Superior temporal gyrus (tissue), 1 donor: ENCODE data around the gene SENP1.

Experiments used
- DNase-seq: peaks from one replicate; pipeline ENCODE4 v3.0.0-alpha.2; 2016; ENCODE audit errors: extremely low spot score

SENP1 gene

GRCh38 chr12:48067250-48067938 lies 38.5 kb downstream of the SENP1 start:
- DNase-seq, result no peak

GRCh38 chr12:48065041-48065440 lies 40.8 kb downstream of the SENP1 start:
- DNase-seq, result no peak

- no peak for DNase-seq
These were observed 42.3 kb downstream of the SENP1 start for GRCh38 chr12:48063530-48063929.

- no peak for DNase-seq
These were observed 43.8 kb downstream of the SENP1 start for GRCh38 chr12:48061938-48062719.

- no peak for DNase-seq
These were observed 45.4 kb downstream of the SENP1 start for GRCh38 chr12:48060474-48060873.

GRCh38 chr12:48058771-48059170 lies 47.1 kb downstream of the SENP1 start:
- DNase-seq, result no peak

- DNase-seq, result no peak
These were observed 50.7 kb downstream of the SENP1 start for GRCh38 chr12:48054955-48055821.

GRCh38 chr12:48053883-48054282 lies 52.0 kb downstream of the SENP1 start:
- DNase-seq, result no peak

- no peak for DNase-seq
These were observed 52.8 kb downstream of the SENP1 start for GRCh38 chr12:48053122-48053521.

- no peak for DNase-seq
These were observed 54.2 kb downstream of the SENP1 start for GRCh38 chr12:48051681-48052080.

GRCh38 chr12:48050174-48050573 lies 55.7 kb downstream of the SENP1 start:
- no peak for DNase-seq

GRCh38 chr12:48045965-48046518 lies 59.8 kb downstream of the SENP1 start:
- no peak for DNase-seq

- DNase-seq, result no peak
These were observed 60.6 kb downstream of the SENP1 start for GRCh38 chr12:48045061-48045846.

GRCh38 chr12:48044396-48044795 lies 61.5 kb downstream of the SENP1 start:
- no peak for DNase-seq

- DNase-seq, result no peak
These were observed 62.1 kb downstream of the SENP1 start for GRCh38 chr12:48043771-48044170.

GRCh38 chr12:48041591-48042423 lies 64.1 kb downstream of the SENP1 start:
- no peak for DNase-seq

GRCh38 chr12:48040354-48040753 lies 65.5 kb downstream of the SENP1 start:
- DNase-seq, result no peak

GRCh38 chr12:48039151-48039550 lies 66.7 kb downstream of the SENP1 start:
- no peak for DNase-seq

- DNase-seq, result no peak
These were observed 67.8 kb downstream of the SENP1 start for GRCh38 chr12:48038085-48038484.

- no peak for DNase-seq
These were observed 68.5 kb downstream of the SENP1 start for GRCh38 chr12:48037267-48037915.
